ENCODE measurements around the gene NDFIP2. TPM values are rescaled to one million over a fixed set of nuclear protein-coding genes. Genes with fewer than 3 reads are reported as not detected.

Gene NDFIP2
- total RNA-seq, 1 experiment from 2014 or later = 29.6 TPM

DNA sequence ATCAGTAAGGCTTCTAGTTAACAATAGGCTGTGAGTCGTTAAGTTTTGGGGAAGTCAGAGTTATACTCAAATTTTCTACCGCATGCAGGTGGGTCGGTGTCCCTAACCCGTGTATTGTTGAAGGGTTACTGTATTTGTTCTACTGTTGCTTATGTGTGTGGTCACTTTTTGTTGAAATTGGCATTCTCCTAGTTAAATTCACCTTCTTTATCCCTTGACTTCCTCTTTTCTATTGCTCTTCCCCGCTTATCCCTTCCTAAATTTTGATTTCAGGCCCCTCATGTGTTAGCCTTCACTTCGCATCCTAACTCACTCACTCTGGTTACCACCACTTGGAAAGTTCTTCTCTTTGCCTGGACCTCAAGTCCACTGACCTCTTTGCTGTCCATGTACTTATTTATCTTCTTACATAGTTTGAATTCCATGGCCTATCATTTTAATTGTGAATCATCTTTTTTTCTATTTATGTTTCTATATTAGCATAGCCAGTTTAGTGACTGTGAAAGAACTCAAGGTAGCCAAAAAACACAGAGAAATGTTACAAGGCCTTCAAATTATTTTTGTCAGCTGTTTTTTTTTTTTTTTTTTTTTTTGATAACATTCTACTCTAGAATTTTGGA, 52.9 kb downstream of the NDFIP2 start:
- ATAC-seq (no peak), DNase-seq (ENCODE audit: low read depth, low spot score) (no peak)
- no TSS peak for BruUV-seq (replicated peaks)
- Histone ChIP-seq H3K27ac (ENCODE audit: low read length) (no peak overlapping the region), H3K27me3 (ENCODE audit: control insufficient read depth, insufficient read depth, low read length) (no peaks in the 10 kb centered on the region), H3K9me3 (ENCODE audit: control insufficient read depth, insufficient read depth, low read depth, low read length) (no peaks in the 10 kb centered on the region), H3K36me3 (ENCODE audit: control insufficient read depth, insufficient read depth, low read length) (no peaks in the 10 kb centered on the region), H3K4me1 (ENCODE audit: control insufficient read depth, insufficient read depth, low read length) (no peaks in the 10 kb centered on the region), H3K4me3 (ENCODE audit: low read depth in 2 of 2, low read length in 2 of 2) (no peak overlapping the region)
- in situ Hi-C loops (cut with HindIII; ENCODE audit: low pct_unique_long_range_greater_than_20kb, low sequenced_read_pairs) (no loop called here), intact Hi-C loops (cut with micrococcal nuclease; ENCODE audit: unreplicated experiment) (loop anchor here (5.0 kb wide), 1 partner anchor 92 kb away; no protein-coding TSS in a partner anchor)
- TF ChIP-seq TCF7L2 (IDR thresholded peaks at IDR 0.05; ENCODE audit: low read depth, low read length) = no peak
- TF ChIP-seq POLR2AphosphoS5 (IDR thresholded peaks at IDR 0.05; ENCODE audit: low read depth, low read length) = no peak
- TF ChIP-seq SIN3A (IDR thresholded peaks at IDR 0.05; ENCODE audit: borderline replicate concordance, insufficient read depth, low read depth, low read length) = no peak
- TF ChIP-seq, protein P1, sequence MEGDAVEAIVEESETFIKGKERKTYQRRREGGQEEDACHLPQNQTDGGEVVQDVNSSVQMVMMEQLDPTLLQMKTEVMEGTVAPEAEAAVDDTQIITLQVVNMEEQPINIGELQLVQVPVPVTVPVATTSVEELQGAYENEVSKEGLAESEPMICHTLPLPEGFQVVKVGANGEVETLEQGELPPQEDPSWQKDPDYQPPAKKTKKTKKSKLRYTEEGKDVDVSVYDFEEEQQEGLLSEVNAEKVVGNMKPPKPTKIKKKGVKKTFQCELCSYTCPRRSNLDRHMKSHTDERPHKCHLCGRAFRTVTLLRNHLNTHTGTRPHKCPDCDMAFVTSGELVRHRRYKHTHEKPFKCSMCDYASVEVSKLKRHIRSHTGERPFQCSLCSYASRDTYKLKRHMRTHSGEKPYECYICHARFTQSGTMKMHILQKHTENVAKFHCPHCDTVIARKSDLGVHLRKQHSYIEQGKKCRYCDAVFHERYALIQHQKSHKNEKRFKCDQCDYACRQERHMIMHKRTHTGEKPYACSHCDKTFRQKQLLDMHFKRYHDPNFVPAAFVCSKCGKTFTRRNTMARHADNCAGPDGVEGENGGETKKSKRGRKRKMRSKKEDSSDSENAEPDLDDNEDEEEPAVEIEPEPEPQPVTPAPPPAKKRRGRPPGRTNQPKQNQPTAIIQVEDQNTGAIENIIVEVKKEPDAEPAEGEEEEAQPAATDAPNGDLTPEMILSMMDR (IDR thresholded peaks at IDR 0.05) = no peak
- POLR2A ChIA-PET = interaction anchor here (0.5 kb wide), 1 partner anchor 27 kb away, joined by 3 read pairs; no protein-coding TSS in a partner anchor
- CTCF ChIA-PET = no interaction called here

DNA sequence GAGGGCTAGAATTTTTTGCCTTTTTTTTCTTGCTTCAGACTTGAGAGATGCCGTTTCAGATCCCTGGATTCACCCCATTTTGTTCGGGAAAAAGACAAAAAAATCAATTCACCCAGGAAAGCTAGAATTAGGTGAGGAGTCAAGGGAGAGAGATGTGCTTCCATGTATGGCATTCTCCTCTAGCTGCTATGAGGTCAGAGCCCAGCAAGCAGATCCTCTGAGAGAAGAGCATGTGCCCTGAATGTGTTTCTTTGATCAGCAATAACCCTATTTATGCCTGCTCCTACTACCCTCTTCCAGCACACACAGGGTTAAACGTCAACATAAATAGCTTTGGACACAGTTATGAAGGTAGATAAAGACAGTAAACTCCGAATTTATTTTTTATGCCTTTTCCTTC, 53.6 kb downstream of the NDFIP2 start:
- Histone ChIP-seq H3K27me3 (ENCODE audit: control insufficient read depth, insufficient read depth, low read length) (no peaks in the 10 kb centered on the region), H3K27ac (ENCODE audit: low read length) (no peak overlapping the region), H3K36me3 (ENCODE audit: control insufficient read depth, insufficient read depth, low read length) (no peaks in the 10 kb centered on the region), H3K4me1 (ENCODE audit: control insufficient read depth, insufficient read depth, low read length) (no peaks in the 10 kb centered on the region), H3K9me3 (ENCODE audit: control insufficient read depth, insufficient read depth, low read depth, low read length) (no peaks in the 10 kb centered on the region), H3K4me3 (ENCODE audit: low read depth in 2 of 2, low read length in 2 of 2) (no peak overlapping the region)
- intact Hi-C loops (cut with micrococcal nuclease; ENCODE audit: unreplicated experiment) = loop anchor here (5.0 kb wide), 1 partner anchor 92 kb away; no protein-coding TSS in a partner anchor
- POLR2A ChIA-PET = no interaction called here
- CTCF ChIA-PET = no interaction called here
- TF ChIP-seq REST (IDR thresholded peaks at IDR 0.05; ENCODE audit: insufficient read depth in 1 of 2, low read depth in 2 of 2, low read length in 1 of 2) (no peak), POLR2AphosphoS5 (IDR thresholded peaks at IDR 0.05; ENCODE audit: low read depth, low read length) (no peak), SIN3A (IDR thresholded peaks at IDR 0.05; ENCODE audit: borderline replicate concordance, insufficient read depth, low read depth, low read length) (no peak), TCF7L2 (IDR thresholded peaks at IDR 0.05; ENCODE audit: low read depth, low read length) (no peak)
- TF ChIP-seq, protein P1 (IDR thresholded peaks at IDR 0.05) = no peak
- no peak for DNase-seq (ENCODE audit: low read depth, low spot score)
- in situ Hi-C loops (cut with HindIII; ENCODE audit: low pct_unique_long_range_greater_than_20kb, low sequenced_read_pairs) = no loop called here
- BruUV-seq (replicated peaks) = no TSS peak
- ATAC-seq = no peak

Data from Panc1 (cell line).